GM21737 (cell line): Measurements from ENCODE around the gene MEF2B.
"Not testable (repeated sequence)": the region's sequence is repeated elsewhere in the genome, so short reads cannot be mapped to it uniquely, and the experiment has no call there.

Experiments
- ATAC-seq: cut with Tn5 transposase; IDR thresholded peaks from one replicate; pipeline ENCODE4 v1.9.1; 2021; ENCODE audit warnings: mild to moderate bottlenecking, moderate library complexity; ENCODE audit not compliant: unreplicated experiment

Gene MEF2B

GRCh38 chr19:19157808-19158207, 12.3 kb downstream of the MEF2B start:
- ATAC-seq: no peak

- ATAC-seq: peak; percentile 49
Measured at GRCh38 chr19:19155495-19156219, 14.4 kb downstream of the MEF2B start.

GRCh38 chr19:19154768-19155494, 15.1 kb downstream of the MEF2B start:
- ATAC-seq: no peak

GRCh38 chr19:19152668-19153384, 17.2 kb downstream of the MEF2B start:
- ATAC-seq: no peak

GRCh38 chr19:19151418-19151817, 18.6 kb downstream of the MEF2B start:
- peak; percentile 54 for ATAC-seq

GRCh38 chr19:19149435-19149834, 20.6 kb downstream of the MEF2B start:
- ATAC-seq: no peak

- ATAC-seq: not testable (repeated sequence)
Measured at GRCh38 chr19:19148504-19148903, 21.6 kb downstream of the MEF2B start.

DNA sequence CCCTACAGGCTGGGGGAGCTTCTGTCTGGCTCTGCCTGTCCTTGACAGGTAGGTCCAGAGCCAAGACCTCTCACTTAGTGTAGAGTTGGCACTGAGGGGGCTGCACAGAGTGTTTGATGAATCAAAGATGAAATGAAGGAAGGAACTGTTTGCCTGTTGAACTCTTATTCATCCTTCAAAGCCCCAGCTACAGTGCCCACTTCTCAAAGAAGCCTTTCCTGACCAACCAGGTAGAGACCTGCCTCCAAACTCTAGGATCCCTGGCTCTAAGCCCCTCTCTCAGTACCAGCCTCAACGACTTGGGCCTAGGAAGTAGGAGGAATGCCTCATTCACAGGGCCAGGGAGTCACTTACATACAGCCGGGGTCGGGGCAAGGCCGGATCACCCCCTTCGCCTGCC, 22.7 kb downstream of the MEF2B start:
- no peak for ATAC-seq

DNA sequence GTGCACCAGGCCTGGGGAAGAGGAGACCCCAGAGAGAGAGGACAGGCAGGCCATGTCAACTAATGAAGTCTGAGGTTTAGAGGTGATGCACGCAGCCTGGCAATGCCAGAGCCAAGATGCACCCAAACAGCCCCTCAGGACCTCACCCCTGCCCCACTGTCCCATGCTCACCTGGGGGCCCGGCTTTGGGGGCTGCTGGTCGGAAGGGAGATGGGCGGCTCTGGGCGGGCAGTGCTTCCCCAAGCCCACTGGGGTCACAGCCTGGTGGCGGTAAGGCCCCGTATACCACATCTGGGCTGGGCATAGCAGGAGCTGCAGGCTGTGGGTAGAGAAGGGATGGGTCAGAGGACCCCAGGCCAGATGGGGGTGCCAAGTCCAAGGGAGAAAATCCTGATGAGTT, 23.2 kb downstream of the MEF2B start:
- no peak for ATAC-seq

GRCh38 chr19:19145684-19146608, 24.1 kb downstream of the MEF2B start:
- ATAC-seq: peak; percentile 58

GRCh38 chr19:19145281-19145680, 24.8 kb downstream of the MEF2B start:
- ATAC-seq: no peak

DNA sequence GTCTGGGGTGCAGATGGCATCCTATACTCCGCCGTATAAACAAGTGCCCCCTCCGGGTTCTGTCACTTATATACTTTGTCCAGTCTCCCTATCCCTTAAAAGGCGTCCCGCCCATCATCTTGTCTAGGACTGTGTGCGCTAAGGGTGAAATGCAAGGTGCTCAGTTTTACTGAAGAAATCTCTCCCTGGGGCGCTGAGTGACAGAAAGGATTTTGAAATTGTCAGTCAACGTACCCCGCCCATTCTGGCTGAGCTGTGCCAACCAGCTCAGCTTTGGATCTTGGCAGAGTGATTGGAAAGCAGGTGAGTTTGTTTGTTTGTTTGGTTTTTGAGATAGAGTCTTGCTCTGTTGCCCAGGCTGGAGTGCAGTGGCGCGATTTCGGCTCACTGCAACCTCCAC, 27.7 kb downstream of the MEF2B start:
- ATAC-seq: no peak

DNA sequence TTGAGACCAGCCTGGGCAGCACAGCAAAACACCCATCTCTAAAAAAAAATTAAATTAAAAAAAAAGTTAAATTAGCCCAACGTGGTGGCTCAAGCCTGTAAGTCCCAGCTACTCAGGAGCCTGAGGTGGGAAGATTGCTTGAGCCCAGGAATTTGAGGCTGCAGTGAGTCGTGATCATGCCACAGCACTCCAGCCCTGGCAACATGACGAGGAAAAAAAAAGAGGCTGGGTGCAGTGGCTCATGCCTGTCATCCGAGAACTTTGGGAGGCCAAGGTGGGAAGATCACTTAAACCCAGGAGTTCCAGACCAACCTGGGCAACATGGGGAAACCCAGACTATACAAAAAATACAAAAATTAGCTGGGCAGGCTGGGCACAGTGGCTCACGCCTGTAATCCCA, 29.6 kb downstream of the MEF2B start:
- ATAC-seq: no peak

DNA sequence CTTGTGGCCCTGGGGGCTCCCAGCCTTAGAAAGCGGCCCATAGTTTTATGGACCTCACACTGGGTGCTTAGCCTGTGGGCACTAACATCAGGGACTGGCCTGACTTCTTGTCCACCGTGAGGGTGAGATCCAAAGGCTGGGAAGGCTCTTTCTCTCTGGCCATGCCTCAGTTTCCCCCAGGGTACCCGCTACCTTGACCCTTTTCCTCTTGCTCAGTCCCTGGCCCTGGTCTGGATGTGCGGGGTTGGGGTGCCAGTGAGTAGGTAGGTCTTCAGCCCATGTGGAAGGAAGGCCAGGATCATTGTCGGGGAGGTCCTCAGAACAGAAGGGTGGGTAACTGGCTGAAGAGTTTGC, 30.2 kb downstream of the MEF2B start:
- no peak for ATAC-seq

DNA sequence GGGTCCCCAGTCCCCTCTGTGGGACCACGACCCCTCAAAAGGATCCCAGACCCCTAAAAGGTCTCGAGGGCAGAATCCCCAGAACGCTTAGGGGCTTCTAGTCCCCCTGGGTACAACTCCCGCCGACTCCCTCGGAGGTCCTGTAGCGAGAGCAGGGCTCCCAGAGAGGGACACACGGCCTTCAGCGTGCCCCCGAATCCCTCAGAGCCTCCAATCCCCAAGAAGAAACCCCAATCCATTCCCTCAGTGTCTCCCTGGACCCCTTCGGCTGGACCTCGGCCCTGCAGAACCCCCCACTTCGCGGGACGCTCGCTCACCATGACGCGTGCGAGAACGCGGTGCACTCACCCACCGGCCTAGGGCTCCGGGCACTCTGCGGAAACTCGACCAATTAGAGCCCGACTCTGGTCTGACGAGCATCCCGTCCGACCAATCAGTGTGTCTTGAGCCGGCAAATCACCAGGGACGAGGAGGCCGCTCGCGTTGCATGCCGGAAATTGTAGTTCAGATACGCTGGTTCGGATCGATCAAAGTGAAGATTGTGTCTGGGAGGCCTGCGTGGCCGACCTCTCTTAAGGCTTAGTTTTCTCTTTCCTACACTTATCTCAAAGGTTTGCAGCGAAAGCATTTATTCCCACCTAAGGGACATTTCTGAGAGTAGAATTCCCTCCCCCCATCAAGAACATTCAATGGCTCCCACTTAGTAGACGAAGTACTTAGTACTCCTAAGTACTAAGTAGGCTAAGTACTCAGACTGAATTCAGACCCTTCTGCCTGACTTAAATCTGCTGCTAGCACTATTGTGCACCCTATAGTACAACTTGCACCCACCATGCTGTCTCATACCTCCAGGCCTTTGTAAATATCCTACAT, 31.7 kb downstream of the MEF2B start, which contains the start of gene TMEM161A:
Gene TMEM161A (minus strand): TSS at position 370 of the 873 bp plus-strand sequence. CDS start 50 bp downstream, at position 320.
- ATAC-seq: peak; percentile 97

DNA sequence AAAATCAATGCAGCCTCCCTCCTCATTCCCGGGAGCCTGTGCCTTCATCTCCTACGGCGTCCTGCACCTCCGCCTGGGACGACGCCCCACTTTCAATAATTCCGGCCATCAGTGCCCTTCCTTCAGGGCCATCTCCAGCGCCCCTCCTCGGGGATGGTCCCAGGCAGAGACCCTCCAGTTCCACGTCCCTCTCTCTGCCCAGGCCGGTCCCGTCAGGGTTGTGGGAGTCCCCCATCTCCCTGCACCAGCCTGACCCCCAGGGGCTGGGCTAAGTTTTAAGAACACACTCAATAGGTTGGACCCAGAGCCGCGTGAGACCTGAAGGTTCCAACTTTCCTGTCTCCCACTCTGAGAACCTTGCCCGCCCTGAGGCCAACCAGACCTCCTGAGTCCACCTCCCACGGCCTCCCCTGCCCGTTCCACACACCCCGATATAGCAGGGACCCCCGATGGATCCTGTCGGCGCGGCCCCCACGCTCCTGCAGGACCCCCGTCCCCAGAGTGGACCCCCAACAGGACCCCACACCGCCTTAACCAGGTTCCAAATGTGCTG, 32.4 kb downstream of the MEF2B start:
- no peak for ATAC-seq

DNA sequence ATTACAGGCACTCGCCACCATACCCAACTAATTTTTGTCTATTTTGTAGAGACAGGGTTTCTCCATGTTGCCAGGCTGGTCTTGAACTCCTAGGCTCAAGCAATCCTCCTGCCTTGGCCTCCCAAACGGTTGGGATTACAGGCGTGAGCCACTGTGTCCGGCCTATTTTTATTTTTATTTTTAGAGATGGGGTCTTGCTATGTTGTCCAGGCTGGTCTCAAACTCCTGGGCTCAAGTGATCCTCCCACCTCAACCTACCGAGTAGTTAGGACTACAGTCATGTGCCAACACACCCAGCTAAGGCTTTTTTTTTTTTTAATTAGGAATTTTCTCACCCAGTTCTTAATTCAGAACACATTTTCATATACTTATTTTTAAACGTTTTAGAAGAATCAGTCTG, 34.4 kb downstream of the MEF2B start:
- ATAC-seq: not testable (repeated sequence)

GRCh38 chr19:19134687-19135158, 35.3 kb downstream of the MEF2B start:
- no peak for ATAC-seq

DNA sequence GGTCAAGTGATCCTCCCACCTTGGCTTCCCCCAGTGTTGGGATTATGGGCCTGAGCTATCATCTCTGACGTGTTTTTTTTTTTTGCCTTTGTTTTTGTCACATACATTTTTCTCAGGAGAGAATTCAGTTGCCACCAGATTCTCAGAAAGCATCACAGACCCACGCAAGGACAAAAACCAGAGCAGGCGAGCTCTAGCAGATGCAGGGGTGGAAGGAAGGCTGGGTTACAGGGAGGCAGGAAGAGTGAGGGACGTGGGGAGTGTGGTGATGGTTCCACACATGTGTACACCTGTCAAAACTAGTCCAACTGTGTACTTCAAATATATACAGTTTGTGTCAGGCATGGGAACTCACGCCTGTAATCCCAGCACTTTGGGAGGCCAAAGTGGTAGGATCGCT, 36.1 kb downstream of the MEF2B start:
- ATAC-seq: no peak
